Hepatocyte (in vitro differentiated cells): ENCODE measurements around the gene POC1B. TPM values are rescaled to one million over a fixed set of nuclear protein-coding genes. Genes with fewer than 3 reads are reported as not detected.
A peak's percentile ranks its signal among the peaks of the same experiment; 100 is the strongest.

Source experiments
- DNase-seq: peaks from one replicate; pipeline ENCODE4 v3.0.0-alpha.2; 2016; ENCODE audit warnings: low spot score
- H2AFZ ChIP-seq: fragments of 200-600 bp; sonication (generic); 2 replicates; pipeline ENCODE4 v1.6.0; 2016; ENCODE audit warnings: antibody characterized with exemption, mild to moderate bottlenecking
- H3K27ac ChIP-seq: fragments of 200-600 bp; sonication (generic); 2 replicates; pipeline ENCODE4 v1.5.1; 2016; ENCODE audit warnings: mild to moderate bottlenecking
- H3K27me3 ChIP-seq: fragments of 200-600 bp; sonication (generic); 2 replicates; pipeline ENCODE4 v1.6.1; 2016
- H3K36me3 ChIP-seq: fragments of 200-600 bp; sonication (generic); replicated peaks from 2 replicates; pipeline ENCODE4 v1.5.1; 2016; ENCODE audit warnings: low read depth; ENCODE audit not compliant: insufficient read depth
- H3K4me1 ChIP-seq: fragments of 200-600 bp; sonication (generic); 2 replicates; pipeline ENCODE4 v1.5.1; 2016; ENCODE audit warnings: mild to moderate bottlenecking, moderate library complexity; ENCODE audit not compliant: insufficient read depth
- H3K4me2 ChIP-seq: fragments of 200-600 bp; sonication (generic); 2 replicates; pipeline ENCODE4 v1.6.0; 2016
- H3K4me3 ChIP-seq: fragments of 200-600 bp; sonication (generic); 2 replicates; pipeline ENCODE4 v1.5.1; 2016; ENCODE audit warnings: mild to moderate bottlenecking
- H3K79me2 ChIP-seq: fragments of 200-600 bp; sonication (generic); 2 replicates; pipeline ENCODE4 v1.6.0; 2017; ENCODE audit warnings: mild to moderate bottlenecking
- H3K9me2 ChIP-seq: fragments of 200-600 bp; sonication (generic); replicated peaks from 2 replicates; pipeline ENCODE4 v1.6.0; 2017; ENCODE audit warnings: mild to moderate bottlenecking; ENCODE audit not compliant: insufficient read depth
- H3K9me3 ChIP-seq: fragments of 200-600 bp; sonication (generic); 2 replicates; pipeline ENCODE4 v1.5.1; 2016; ENCODE audit warnings: low read depth, mild to moderate bottlenecking
- H4K20me1 ChIP-seq: fragments of 200-600 bp; sonication (generic); 2 replicates; pipeline ENCODE4 v1.6.0; 2016; ENCODE audit warnings: mild to moderate bottlenecking; ENCODE audit not compliant: insufficient read depth, poor library complexity, severe bottlenecking
- EZH2 ChIP-seq: fragments of 200-600 bp; sonication (generic); IDR thresholded peaks from 2 replicates; pipeline ENCODE4 v1.6.1; 2016; ENCODE audit warnings: antibody characterized with exemption, mild to moderate bottlenecking, borderline replicate concordance
- EZH2phosphoT487 ChIP-seq: fragments of 200-600 bp; sonication (generic); IDR thresholded peaks from one replicate; pipeline ENCODE4 v1.6.1; 2018; ENCODE audit warnings: antibody characterized with exemption, mild to moderate bottlenecking, low read depth, moderate library complexity; ENCODE audit not compliant: unreplicated experiment, severe bottlenecking
- WGBS: methylation state at CpG from one replicate; pipeline ENCODE4 v1.1.6; 2016; ENCODE audit warnings: low lambda C conversion rate; ENCODE audit errors: missing lambda C conversion rate; 5-methylcytosine and 5-hydroxymethylcytosine counted together
- polyA plus RNA-seq: library from polyadenylated mRNA; unstranded; fragments of >200 nt; fragmentation: Nextera tagmentation; extraction: Ambion mirVana; gene quantifications from 2 replicates; pipeline ENCODE4 v1.2.1, GENCODE V29; 2016
- total RNA-seq: library from RNA; depleted of rRNA; stranded (reverse); fragments of >200 nt; gene quantifications from 2 replicates; pipeline ENCODE4 v1.2.3, GENCODE V29; 2014
- TF ChIP-seq, protein P1 (sequence below): fragments of 200-600 bp; sonication (generic); IDR thresholded peaks from 2 replicates; pipeline ENCODE4 v1.5.1; 2016; ENCODE audit warnings: antibody characterized with exemption, mild to moderate bottlenecking; ENCODE audit not compliant: poor library complexity

The POC1B gene
- total and polyA plus RNA-seq, 2 experiments from 2014 or later = 11.6 to 18.9 TPM

DNA sequence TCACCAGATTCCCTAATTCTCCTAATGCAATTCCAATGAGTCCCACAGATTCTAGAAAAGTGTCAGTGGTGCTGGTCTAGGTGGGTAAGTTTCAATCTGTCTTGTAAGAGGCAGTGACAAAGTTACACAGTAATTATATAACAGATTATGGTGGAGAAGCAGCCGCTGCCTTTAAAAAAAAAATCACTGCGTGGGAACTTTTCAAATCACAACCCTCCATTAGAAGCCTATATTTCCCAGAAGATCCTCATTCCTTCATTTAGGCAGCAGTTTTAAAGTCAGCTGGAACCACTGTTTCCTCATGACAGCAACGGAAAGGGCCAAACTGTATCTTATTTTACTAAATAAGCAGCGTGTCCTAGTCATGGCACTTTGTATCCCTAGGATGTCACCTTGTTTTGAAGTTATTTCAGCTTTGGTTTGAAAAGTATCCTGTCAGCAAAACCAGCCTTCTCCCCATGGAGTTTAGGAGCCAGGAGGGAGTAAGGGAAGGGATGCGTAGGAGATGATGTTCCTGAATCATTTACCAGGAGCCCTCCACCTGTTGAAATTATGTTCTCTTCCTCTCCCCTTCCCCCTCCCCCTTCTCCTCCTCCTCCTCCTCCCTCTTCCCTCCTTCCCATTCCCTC is 145.9 kb downstream of the POC1B start:
- Histone ChIP-seq H4K20me1 (no peaks in the 10 kb centered on the region), H3K4me3 (no peak overlapping the region), H3K36me3 (no peaks in the 10 kb centered on the region), H3K79me2 (no peaks in the 10 kb centered on the region), H3K27ac (peak overlapping the region; percentile 92), H3K9me2 (no peaks in the 10 kb centered on the region), H3K4me2 (peak overlapping the region; percentile 21), H2AFZ (no peak overlapping the region), H3K27me3 (no peaks in the 10 kb centered on the region), H3K9me3 (no peaks in the 10 kb centered on the region), H3K4me1 (peaks cover 51% of the 10 kb centered on the region)
- 73% methylated on average over 5 of the region's 5 CpGs for WGBS
- TF ChIP-seq EZH2phosphoT487 (no peak), EZH2 (no peak)
- TF ChIP-seq, protein P1, sequence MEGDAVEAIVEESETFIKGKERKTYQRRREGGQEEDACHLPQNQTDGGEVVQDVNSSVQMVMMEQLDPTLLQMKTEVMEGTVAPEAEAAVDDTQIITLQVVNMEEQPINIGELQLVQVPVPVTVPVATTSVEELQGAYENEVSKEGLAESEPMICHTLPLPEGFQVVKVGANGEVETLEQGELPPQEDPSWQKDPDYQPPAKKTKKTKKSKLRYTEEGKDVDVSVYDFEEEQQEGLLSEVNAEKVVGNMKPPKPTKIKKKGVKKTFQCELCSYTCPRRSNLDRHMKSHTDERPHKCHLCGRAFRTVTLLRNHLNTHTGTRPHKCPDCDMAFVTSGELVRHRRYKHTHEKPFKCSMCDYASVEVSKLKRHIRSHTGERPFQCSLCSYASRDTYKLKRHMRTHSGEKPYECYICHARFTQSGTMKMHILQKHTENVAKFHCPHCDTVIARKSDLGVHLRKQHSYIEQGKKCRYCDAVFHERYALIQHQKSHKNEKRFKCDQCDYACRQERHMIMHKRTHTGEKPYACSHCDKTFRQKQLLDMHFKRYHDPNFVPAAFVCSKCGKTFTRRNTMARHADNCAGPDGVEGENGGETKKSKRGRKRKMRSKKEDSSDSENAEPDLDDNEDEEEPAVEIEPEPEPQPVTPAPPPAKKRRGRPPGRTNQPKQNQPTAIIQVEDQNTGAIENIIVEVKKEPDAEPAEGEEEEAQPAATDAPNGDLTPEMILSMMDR = no peak
- no peak for DNase-seq

DNA sequence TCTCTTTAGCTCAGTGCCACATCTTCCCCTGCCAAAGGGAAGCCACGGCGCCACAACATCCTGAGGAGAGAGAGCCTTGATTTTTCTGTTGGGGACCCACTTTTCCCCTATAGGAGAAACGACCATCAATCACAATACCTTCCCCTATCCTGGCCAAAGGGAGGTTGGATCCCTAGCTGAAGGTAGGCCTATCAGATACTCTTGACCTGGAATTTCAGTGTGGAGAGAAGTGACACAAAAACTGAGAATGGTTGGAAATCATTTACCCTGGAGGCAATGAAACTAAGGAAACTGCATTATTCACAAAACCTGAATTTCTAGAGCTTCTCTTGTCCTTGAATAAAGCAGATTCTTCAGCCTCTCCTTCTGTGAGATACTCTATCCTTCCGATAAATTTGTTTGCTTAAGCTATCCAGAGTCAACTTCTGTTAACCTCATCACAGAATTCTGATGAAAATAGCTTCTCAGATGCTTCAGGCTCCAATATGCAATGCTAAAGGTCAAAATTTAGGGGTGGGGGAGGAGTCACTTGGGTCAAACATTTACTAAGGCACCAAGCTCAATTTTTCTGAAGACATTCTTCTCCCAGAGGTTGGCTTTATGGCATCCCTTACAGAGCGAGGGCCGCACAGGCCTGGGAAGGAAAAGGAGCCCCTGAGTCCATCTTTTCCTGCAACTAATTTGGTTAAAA is 146.6 kb downstream of the POC1B start:
- H4K20me1 ChIP-seq = no peaks in the 10 kb centered on the region
- H3K4me1 ChIP-seq = peaks cover 45% of the 10 kb centered on the region
- no peaks in the 10 kb centered on the region for H3K36me3 ChIP-seq
- peak overlapping the region; percentile 92 for H3K27ac ChIP-seq
- WGBS = 48% methylated on average over 6 of the region's 6 CpGs
- H3K9me2 ChIP-seq = no peaks in the 10 kb centered on the region
- no peak for TF ChIP-seq EZH2
- TF ChIP-seq EZH2phosphoT487 = no peak
- TF ChIP-seq, protein P1 = no peak
- H3K4me3 ChIP-seq = no peak overlapping the region
- no peaks in the 10 kb centered on the region for H3K79me2 ChIP-seq
- no peaks in the 10 kb centered on the region for H3K27me3 ChIP-seq
- peak overlapping the region; percentile 48 for H3K4me2 ChIP-seq
- H3K9me3 ChIP-seq = no peaks in the 10 kb centered on the region
- H2AFZ ChIP-seq = no peak overlapping the region
- DNase-seq = peak; percentile 57

DNA sequence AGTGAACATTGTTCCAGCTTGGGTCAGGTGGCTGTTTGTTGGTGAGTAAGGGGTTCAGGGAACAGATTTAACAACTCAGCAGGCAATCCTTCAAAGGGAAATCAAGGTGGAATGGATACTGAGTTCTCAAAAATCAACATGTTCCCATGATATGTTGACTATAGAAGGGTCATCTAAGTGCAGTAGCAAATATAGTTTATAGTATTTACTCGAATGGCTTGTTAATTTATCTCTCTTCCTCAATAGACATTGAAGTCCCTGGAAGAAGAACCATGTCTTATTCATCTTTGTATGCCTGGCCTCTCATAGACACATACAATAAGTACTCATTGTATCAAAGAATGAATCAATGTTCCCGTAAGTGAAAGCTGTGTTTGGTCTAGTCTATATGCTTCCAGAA is 149.0 kb downstream of the POC1B start:
- H3K4me3 ChIP-seq = no peak overlapping the region
- no peaks in the 10 kb centered on the region for H3K9me2 ChIP-seq
- no peaks in the 10 kb centered on the region for H3K36me3 ChIP-seq
- H3K79me2 ChIP-seq = no peaks in the 10 kb centered on the region
- no peaks in the 10 kb centered on the region for H3K9me3 ChIP-seq
- no peak overlapping the region for H2AFZ ChIP-seq
- no peaks in the 10 kb centered on the region for H3K27me3 ChIP-seq
- H3K27ac ChIP-seq = peak overlapping the region; percentile 93
- DNase-seq = no peak
- H3K4me1 ChIP-seq = peaks cover 41% of the 10 kb centered on the region
- H4K20me1 ChIP-seq = no peaks in the 10 kb centered on the region
- TF ChIP-seq, protein P1 = no peak
- TF ChIP-seq EZH2 = no peak
- TF ChIP-seq EZH2phosphoT487 = no peak
- no peak overlapping the region for H3K4me2 ChIP-seq
- 84% methylated on average over 2 of the region's 2 CpGs for WGBS
